ENCODE measurements around the gene SEC24B. TPM values are rescaled to one million over a fixed set of nuclear protein-coding genes. Genes with fewer than 3 reads are reported as not detected.
"Not testable (repeated sequence)": the region's sequence is repeated elsewhere in the genome, so short reads cannot be mapped to it uniquely, and the experiment has no call there.

SEC24B gene
- polyA plus RNA-seq, 3 donors, result 45.6 to 48.2 (median 46.5) TPM

DNA sequence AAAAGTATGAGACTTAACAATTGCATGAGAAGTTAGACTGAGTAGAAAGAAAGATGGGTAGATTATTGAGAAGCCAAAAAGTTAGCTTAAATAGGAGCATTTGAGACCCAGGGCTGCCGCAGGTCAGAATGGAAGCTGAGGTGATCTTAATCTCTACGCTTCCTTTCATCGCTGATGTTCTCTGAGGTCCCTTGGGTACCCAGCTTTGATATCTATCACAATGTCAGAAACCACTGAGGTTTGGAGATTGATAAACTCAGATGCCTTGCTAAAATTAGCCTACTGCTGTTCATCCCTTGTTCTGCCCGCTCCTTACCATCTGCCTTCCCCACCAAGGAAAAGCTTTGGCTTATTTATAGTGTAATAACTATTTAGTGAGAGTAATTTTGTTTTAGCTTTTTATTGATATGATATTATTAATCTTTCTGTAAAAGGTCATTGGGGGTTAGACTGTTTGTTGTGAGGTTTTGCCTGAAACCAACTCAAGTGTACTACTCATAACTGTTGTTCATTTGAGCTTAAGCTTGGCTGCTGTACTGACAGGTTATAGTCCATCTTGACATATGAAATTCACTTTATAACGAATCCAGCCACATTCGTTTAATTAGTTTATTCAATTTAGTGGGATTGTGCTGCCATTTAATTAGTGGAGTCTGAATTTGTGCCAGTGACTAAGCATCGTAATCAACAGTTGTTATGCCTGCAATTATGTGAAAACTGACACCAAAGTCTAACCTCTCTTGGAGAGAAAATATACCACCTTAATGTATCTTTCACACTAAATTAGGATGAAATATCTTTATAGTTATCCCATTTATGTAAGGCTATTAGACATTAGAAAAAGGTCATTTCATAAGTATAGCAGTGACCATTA is 141.6 kb downstream of the SEC24B start:
- no peak for DNase-seq (ENCODE audit: low read depth in 3 of 3, low spot score in 2 of 3)

DNA sequence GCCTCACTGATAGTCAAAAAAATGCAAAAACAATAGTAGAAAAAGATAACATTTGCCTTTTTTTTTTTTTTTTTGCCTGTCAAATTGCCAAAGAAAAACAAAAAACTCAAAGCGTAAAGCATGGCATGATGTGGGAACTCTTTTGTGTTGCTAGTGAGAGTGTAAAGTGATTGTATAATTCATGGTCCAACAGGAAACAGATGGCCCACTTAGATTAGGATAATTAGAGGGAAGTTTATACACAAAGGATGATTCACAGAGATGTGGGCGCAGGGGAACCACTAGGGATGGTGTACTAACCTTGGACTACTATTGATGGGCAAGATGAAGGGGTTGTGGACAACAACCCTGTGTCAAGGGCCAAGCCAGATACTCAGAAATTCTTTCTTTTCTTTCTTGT is 142.8 kb downstream of the SEC24B start:
- DNase-seq (ENCODE audit: low read depth in 3 of 3, low spot score in 2 of 3), result no peak

DNA sequence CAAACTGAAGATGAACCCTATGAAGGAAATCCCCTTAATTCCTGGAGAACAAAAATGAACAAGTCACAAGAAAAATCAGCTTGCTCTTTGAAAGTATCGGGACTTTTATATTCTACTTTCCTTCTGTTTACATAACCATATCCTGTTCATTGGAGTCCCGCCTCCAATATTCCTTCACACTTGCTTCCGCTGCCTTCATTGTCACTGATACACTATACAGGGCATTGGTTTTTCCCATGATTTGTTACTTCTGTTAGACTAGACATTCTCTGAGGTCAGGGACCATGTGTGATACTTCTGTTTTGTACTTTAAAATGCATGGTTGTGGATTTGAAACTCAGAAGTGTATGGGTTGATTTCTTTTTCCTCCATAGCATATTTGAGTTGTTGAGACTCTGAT is 145.2 kb downstream of the SEC24B start:
- DNase-seq (ENCODE audit: low read depth in 3 of 3, low spot score in 2 of 3), result no peak

DNA sequence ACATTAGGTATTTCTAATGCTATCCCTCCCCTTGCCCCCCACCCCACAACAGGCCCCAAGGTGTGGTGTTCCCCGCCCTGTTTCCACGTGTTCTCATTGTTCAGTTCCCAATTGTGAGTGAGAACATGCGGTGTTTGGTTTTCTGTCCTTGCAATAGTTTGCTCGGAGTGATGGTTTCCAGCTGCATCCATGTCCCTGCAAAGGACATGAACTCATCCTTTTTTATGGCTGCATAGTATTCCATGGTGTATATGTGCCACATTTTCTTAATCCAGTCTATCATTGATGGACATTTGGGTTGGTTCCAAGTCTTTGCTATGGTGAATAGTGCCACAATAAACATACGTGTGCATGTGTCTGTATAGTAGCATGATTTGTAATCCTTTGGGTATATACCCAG is 146.4 kb downstream of the SEC24B start:
- DNase-seq (ENCODE audit: low read depth in 3 of 3, low spot score in 2 of 3), result not testable (repeated sequence)

- no peak for DNase-seq (ENCODE audit: low read depth in 3 of 3, low spot score in 2 of 3)
Observed at GRCh38 chr4:109588176-109588575, 154.6 kb downstream of the SEC24B start.

- DNase-seq (ENCODE audit: low read depth in 3 of 3, low spot score in 2 of 3), result no peak
Observed at GRCh38 chr4:109589119-109589518, 155.5 kb downstream of the SEC24B start.

GRCh38 chr4:109589605-109590004 is 156.0 kb downstream of the SEC24B start:
- no peak for DNase-seq (ENCODE audit: low read depth in 3 of 3, low spot score in 2 of 3)

Other genes starting within 250 kb of the SEC24B start
- 10 to 100 TPM; 11.6 to 20.0 (median 16.8) TPM for gene COL25A1, start 131.2 kb upstream of the SEC24B start, polyA plus RNA-seq (ENCODE audit: insufficient read length in 3 of 3)
- 10 to 100 TPM in 1 of 3 donors, 1 to 10 TPM in 2; 7.5 to 11.3 (median 9.7) TPM for gene MCUB, start 126.4 kb downstream of the SEC24B start, polyA plus RNA-seq (ENCODE audit: insufficient read length in 3 of 3)